Common myeloid progenitor, CD34-positive (primary cell): ENCODE results near the gene HTR2C.
A peak's percentile ranks its signal among the peaks of the same experiment; 100 is the strongest.

Source experiments
- CTCF ChIA-PET: fragments of 350-600 bp; sonication (Branson Sonifier 250); formaldehyde crosslinking; loops from one replicate; lab custom pipeline; 2021; ENCODE audit warnings: antibody characterized with exemption; lab: Charles Lee
- POLR2A ChIA-PET: fragments of 350-600 bp; sonication (Branson Sonifier 250); formaldehyde crosslinking; loops from one replicate; lab custom pipeline; 2021; ENCODE audit warnings: antibody characterized with exemption; lab: Charles Lee
- DNase-seq, 3 donors: peaks; one replicate each; pipeline versions ENCODE4 v3.0.0 to v3.0.0-alpha.2; 2013
- H3K27ac ChIP-seq, 2 experiments: 1 replicate in 1 of 2; 2 replicates in 1 of 2; pipeline ENCODE4 v1.7.0; 2013; ENCODE audit warnings: inconsistent platforms in 2 of 2, low read length in 2 of 2, mild to moderate bottlenecking in 2 of 2, low read depth in 1 of 2, moderate library complexity in 1 of 2; ENCODE audit not compliant: severe bottlenecking in 2 of 2, insufficient read depth in 1 of 2, poor library complexity in 1 of 2
- H3K27me3 ChIP-seq, 5 experiments: replicated peaks in 2 of 5; 1 replicate in 3 of 5; 2 replicates in 2 of 5; pipeline versions ENCODE4 v1.6.1 to v1.7.0; 2013; ENCODE audit warnings: low read length in 4 of 5, mild to moderate bottlenecking in 2 of 5, moderate library complexity in 2 of 5, inconsistent platforms in 1 of 5; ENCODE audit not compliant: insufficient read depth in 5 of 5, control insufficient read depth in 4 of 5
- H3K36me3 ChIP-seq, 4 experiments: 1 replicate in 2 of 4; 2 replicates in 2 of 4; pipeline versions ENCODE4 v1.6.1 to v1.7.0; 2013; ENCODE audit warnings: low read length in 3 of 4, control low read depth in 1 of 4, mild to moderate bottlenecking in 1 of 4; ENCODE audit not compliant: control insufficient read depth in 4 of 4, insufficient read depth in 4 of 4
- H3K4me1 ChIP-seq, 4 experiments: 1 replicate in 3 of 4; 2 replicates in 1 of 4; pipeline versions ENCODE4 v1.6.1 to v1.7.1; 2013; ENCODE audit warnings: low read length in 3 of 4, mild to moderate bottlenecking in 3 of 4, control low read depth in 1 of 4, inconsistent platforms in 1 of 4, moderate library complexity in 1 of 4; ENCODE audit not compliant: control insufficient read depth in 4 of 4, insufficient read depth in 4 of 4; ENCODE audit errors: control extremely low read depth in 1 of 4
- H3K4me3 ChIP-seq, 7 experiments: 1 replicate in 4 of 7; 2 replicates in 3 of 7; pipeline versions ENCODE4 v1.5.1 to v1.7.0; 2013; ENCODE audit warnings: mild to moderate bottlenecking in 7 of 7, low read length in 6 of 7, moderate library complexity in 6 of 7, inconsistent platforms in 2 of 7, low read depth in 2 of 7, control low read depth in 1 of 7; ENCODE audit not compliant: insufficient read depth in 4 of 7, control insufficient read depth in 1 of 7; ENCODE audit errors: extremely low read depth in 1 of 7
- H3K9me3 ChIP-seq, 5 experiments: 1 replicate in 4 of 5; 2 replicates in 1 of 5; pipeline versions ENCODE4 v1.6.1 to v1.7.1; 2013; ENCODE audit warnings: low read length in 4 of 5, mild to moderate bottlenecking in 2 of 5, inconsistent platforms in 1 of 5, low read depth in 1 of 5, moderate library complexity in 1 of 5; ENCODE audit not compliant: control insufficient read depth in 4 of 5, insufficient read depth in 2 of 5; ENCODE audit errors: control extremely low read depth in 1 of 5
- WGBS: methylation state at CpG from one replicate; pipeline ENCODE4 v1.1.5; 2013; ENCODE audit not compliant: insufficient coverage; 5-methylcytosine and 5-hydroxymethylcytosine counted together

The HTR2C gene

GRCh38 chrX:114710571-114710970 lies 126.7 kb downstream of the HTR2C start:
- no peak overlapping the region for H3K27ac ChIP-seq
- ChIA-PET CTCF (no interaction called here), POLR2A (no interaction called here)
- no peak for DNase-seq
- no peaks in the 10 kb centered on the region for H3K9me3 ChIP-seq
- no peaks in the 10 kb centered on the region for H3K4me1 ChIP-seq
- H3K4me3 ChIP-seq = no peak overlapping the region
- 63% methylated on average over 1 of the region's 1 CpG for WGBS
- H3K27me3 ChIP-seq = peaks cover 0 to 2% (median 0%) of the 10 kb centered on the region in 5 experiments
- H3K36me3 ChIP-seq = no peaks in the 10 kb centered on the region

- peaks cover 0 to 2% (median 0%) of the 10 kb centered on the region in 5 experiments for H3K27me3 ChIP-seq
- CTCF ChIA-PET = no interaction called here
- no peak overlapping the region for H3K27ac ChIP-seq
- no peaks in the 10 kb centered on the region for H3K36me3 ChIP-seq
- WGBS = no CpG with 5 or more reads among the region's 3 CpGs
- DNase-seq = no peak
- H3K4me3 ChIP-seq = no peak overlapping the region
- no peaks in the 10 kb centered on the region for H3K4me1 ChIP-seq
- no peaks in the 10 kb centered on the region for H3K9me3 ChIP-seq
- POLR2A ChIA-PET = no interaction called here
Observed at GRCh38 chrX:114712466-114712865, 128.6 kb downstream of the HTR2C start.

- WGBS = no CpG with 5 or more reads among the region's 3 CpGs
- CTCF ChIA-PET = no interaction called here
- POLR2A ChIA-PET = no interaction called here
- peaks cover 0 to 4% (median 0%) of the 10 kb centered on the region in 5 experiments for H3K27me3 ChIP-seq
- H3K9me3 ChIP-seq = no peaks in the 10 kb centered on the region
- DNase-seq = no peak
- no peak overlapping the region for H3K4me3 ChIP-seq
- H3K36me3 ChIP-seq = no peaks in the 10 kb centered on the region
- no peak overlapping the region for H3K27ac ChIP-seq
- no peaks in the 10 kb centered on the region for H3K4me1 ChIP-seq
Observed at GRCh38 chrX:114715096-114715495, 131.2 kb downstream of the HTR2C start.

- no peaks in the 10 kb centered on the region for H3K4me1 ChIP-seq
- H3K9me3 ChIP-seq = no peaks in the 10 kb centered on the region
- H3K4me3 ChIP-seq = no peak overlapping the region
- peak in 2 of 3 donors; percentile 16 to 29 for DNase-seq
- peaks cover 0 to 4% (median 0%) of the 10 kb centered on the region in 5 experiments for H3K27me3 ChIP-seq
- no peak overlapping the region for H3K27ac ChIP-seq
- WGBS = 28% methylated on average over 3 of the region's 6 CpGs
- H3K36me3 ChIP-seq = no peaks in the 10 kb centered on the region
- ChIA-PET POLR2A (no interaction called here), CTCF (no interaction called here)
Observed at GRCh38 chrX:114717921-114718320, 134.0 kb downstream of the HTR2C start.

GRCh38 chrX:114766541-114766940 lies 182.7 kb downstream of the HTR2C start:
- H3K9me3 ChIP-seq = no peaks in the 10 kb centered on the region
- H3K36me3 ChIP-seq = no peaks in the 10 kb centered on the region
- no peak overlapping the region for H3K4me3 ChIP-seq
- no peak for DNase-seq
- H3K27me3 ChIP-seq = no peaks in the 10 kb centered on the region
- no CpG with 5 or more reads among the region's 1 CpG for WGBS
- H3K27ac ChIP-seq = no peak overlapping the region
- H3K4me1 ChIP-seq = no peaks in the 10 kb centered on the region
- ChIA-PET POLR2A (no interaction called here), CTCF (no interaction called here)

GRCh38 chrX:114774691-114775090 lies 190.8 kb downstream of the HTR2C start:
- POLR2A ChIA-PET = no interaction called here
- 50% methylated on average over 1 of the region's 1 CpG for WGBS
- no peak overlapping the region for H3K4me3 ChIP-seq
- CTCF ChIA-PET = no interaction called here
- no peak overlapping the region for H3K27ac ChIP-seq
- no peaks in the 10 kb centered on the region for H3K27me3 ChIP-seq
- no peaks in the 10 kb centered on the region for H3K9me3 ChIP-seq
- no peak for DNase-seq
- H3K4me1 ChIP-seq = no peaks in the 10 kb centered on the region
- no peaks in the 10 kb centered on the region for H3K36me3 ChIP-seq

- WGBS = no CpG with 5 or more reads among the region's 1 CpG
- CTCF ChIA-PET = no interaction called here
- H3K9me3 ChIP-seq = no peaks in the 10 kb centered on the region
- H3K4me3 ChIP-seq = no peak overlapping the region
- H3K27me3 ChIP-seq = no peaks in the 10 kb centered on the region
- no peak for DNase-seq
- POLR2A ChIA-PET = no interaction called here
- no peak overlapping the region for H3K27ac ChIP-seq
- H3K36me3 ChIP-seq = no peaks in the 10 kb centered on the region
- no peaks in the 10 kb centered on the region for H3K4me1 ChIP-seq
Observed at GRCh38 chrX:114782925-114783324, 199.0 kb downstream of the HTR2C start.
